Ovary (tissue), 9 donors: ENCODE measurements around the gene IKBIP. TPM values are rescaled to one million over a fixed set of nuclear protein-coding genes. Genes with fewer than 3 reads are reported as not detected.
"Not testable (repeated sequence)": the region's sequence is repeated elsewhere in the genome, so short reads cannot be mapped to it uniquely, and the experiment has no call there.

Experiments
- DNase-seq, 5 donors: peaks; one replicate each; pipeline ENCODE4 v3.0.0-alpha.2; 2019 to 2020
- H3K27ac ChIP-seq, 2 donors: fragments of 200-600 bp; one replicate each; pipeline versions ENCODE4 v1.5.1 to v1.8.0; 2019 to 2022
- H3K27me3 ChIP-seq: fragments of 200-600 bp; one replicate; pipeline ENCODE4 v1.8.0; 2022
- H3K36me3 ChIP-seq: fragments of 200-600 bp; sonication (generic); one replicate; pipeline ENCODE4 v1.5.1; 2019
- H3K4me1 ChIP-seq: one replicate; pipeline ENCODE4 v1.8.1; 2013; ENCODE audit warnings: mild to moderate bottlenecking, moderate library complexity; ENCODE audit not compliant: insufficient read depth
- H3K4me3 ChIP-seq: fragments of 200-600 bp; sonication (generic); one replicate; pipeline ENCODE4 v1.5.1; 2017
- H3K9me3 ChIP-seq, 2 donors: fragments of 200-600 bp in 1 of 2; sonication (generic) in 1 of 2; one replicate each; pipeline versions ENCODE4 v1.5.1 to v1.8.1; 2013 to 2019; ENCODE audit warnings: mild to moderate bottlenecking in 1 of 2, moderate library complexity in 1 of 2
- CTCF ChIP-seq, 3 donors: fragments of 450-650 bp in 2 of 3; fragments of 200-600 bp in 1 of 3; IDR thresholded peaks; one replicate each; pipeline versions ENCODE4 v1.5.1 to v1.8.0; 2016 to 2022; ENCODE audit warnings: antibody characterized with exemption in 3 of 3, mild to moderate bottlenecking in 1 of 3
- EP300 ChIP-seq: sonication (generic); formaldehyde crosslinking; IDR thresholded peaks from one replicate; pipeline ENCODE4 v1.6.1; 2017; ENCODE audit warnings: antibody characterized with exemption
- POLR2A ChIP-seq: fragments of 450-650 bp; IDR thresholded peaks from one replicate; pipeline ENCODE4 v1.6.1; 2017; ENCODE audit warnings: antibody characterized with exemption, mild to moderate bottlenecking, moderate library complexity
- WGBS, 3 donors: extraction: QIAGEN DNeasy Blood & Tissue Kit in 1 of 3; methylation state at CpG; one replicate each; pipeline versions ENCODE4 v1.1.5 to v1.1.7; 2013 to 2017; 5-methylcytosine and 5-hydroxymethylcytosine counted together
- intact Hi-C, 4 donors: fragments of 100-400 bp; cut with DNase I; formaldehyde crosslinking; loops; one replicate each; pipeline versions ENCODE4 v1.11.0 to v1.15.1; 2022 to 2023
- polyA plus RNA-seq, 2 donors: library from polyadenylated mRNA; stranded (reverse); fragments of 200-250 nt in 1 of 2; fragments of 350-450 nt in 1 of 2; fragmentation: Illumina TruSeq in 1 of 2; extraction: RNeasy Lipid Tissue Mini Kit (QIAGEN cat#74804) in 1 of 2; gene quantifications; one replicate each; pipeline ENCODE4 v1.2.3, GENCODE V29; 2013 to 2014
- total RNA-seq, 7 donors: library from RNA; depleted of rRNA in 2 of 7; stranded (reverse); fragments of >200 nt in 2 of 7; fragmentation: NEBNext Ultra II Directional in 3 of 7; extraction: Animal tissue kit (Norgen Biotek cat#: 25700) in 3 of 7; gene quantifications; one replicate each; pipeline versions ENCODE4 v1.1.0 to v1.2.4, GENCODE V29; 2016 to 2023
- donor health status: DM: no; HTN: no; CAD: no; lungs with moderate emphysema.
- donor health status: DM: no; HTN: no; CAD: no.
- donor health status: Bipolar disorder and iron deficiency.
- donor health status: DM: yes; HTN: yes; CAD: no.
- donor health status: DM: no; HTN: no; CAD: no.
- donor health status: DM: yes; HTN: yes; CAD: no.

The IKBIP gene
- total and polyA plus RNA-seq, 9 donors: 6.8 to 12.4 (median 9.8) TPM

- H3K9me3 ChIP-seq: no peaks in the 10 kb centered on the region
- WGBS, 3 donors: 60 to 68% (median 67%) methylated on average over 2 of the region's 2 CpGs
- intact Hi-C loops: no loop called here
- no peaks in the 10 kb centered on the region for H3K27me3 ChIP-seq
- no peaks in the 10 kb centered on the region for H3K36me3 ChIP-seq
- TF ChIP-seq CTCF (IDR thresholded peaks at IDR 0.05) (no peak), POLR2A (no peak), EP300 (no peak)
- no peak overlapping the region for H3K27ac ChIP-seq
- no peak overlapping the region for H3K4me3 ChIP-seq
- H3K4me1 ChIP-seq: no peaks in the 10 kb centered on the region
- DNase-seq: no peak
These were observed 38.1 kb downstream of the IKBIP start for GRCh38 chr12:98606359-98606988.

GRCh38 chr12:98601924-98602323, 42.7 kb downstream of the IKBIP start:
- DNase-seq: no peak
- Histone ChIP-seq H3K27ac (no peak overlapping the region), H3K36me3 (no peaks in the 10 kb centered on the region), H3K4me1 (no peaks in the 10 kb centered on the region), H3K27me3 (no peaks in the 10 kb centered on the region), H3K9me3 (no peaks in the 10 kb centered on the region), H3K4me3 (no peak overlapping the region)
- 92 to 93% (median 93%) methylated on average over 8 of the region's 8 CpGs for WGBS, 3 donors
- intact Hi-C loops: no loop called here
- TF ChIP-seq CTCF (IDR thresholded peaks at IDR 0.05) (no peak), EP300 (no peak), POLR2A (no peak)

- not testable (repeated sequence) for DNase-seq, H3K27ac ChIP-seq, H3K4me3 ChIP-seq, H3K27me3 ChIP-seq, H3K9me3 ChIP-seq, H3K4me1 ChIP-seq, H3K36me3 ChIP-seq
- intact Hi-C loops: loop anchor here in 2 of 4 donors (5.0 to 10.0 kb wide), 2 partner anchors 47 to 50 kb away; partner anchors contain the start of genes APAF1 (in 2 of the 2) and IKBIP (in 1 of the 2)
- 84 to 90% (median 86%) methylated on average over 5 of the region's 5 CpGs for WGBS, 3 donors
These were observed 47.3 kb downstream of the IKBIP start for GRCh38 chr12:98597313-98597712.

- no peak for TF ChIP-seq POLR2A
- TF ChIP-seq EP300: no peak
- no peak for TF ChIP-seq CTCF (IDR thresholded peaks at IDR 0.05)
- peaks cover 7% of the 10 kb centered on the region for H3K4me1 ChIP-seq
- intact Hi-C loops: loop anchor here in 2 of 4 donors (5.0 to 10.0 kb wide), 2 partner anchors 49 to 52 kb away; partner anchors contain the start of genes APAF1 (in 2 of the 2) and IKBIP (in 1 of the 2)
- H3K27ac ChIP-seq: no peak overlapping the region
- peak overlapping the region; percentile 91 for H3K4me3 ChIP-seq
- no peaks in the 10 kb centered on the region for H3K36me3 ChIP-seq
- WGBS, 3 donors: 40 to 48% (median 48%) methylated on average over 3 of the region's 3 CpGs
- no peaks in the 10 kb centered on the region for H3K27me3 ChIP-seq
- no peaks in the 10 kb centered on the region for H3K9me3 ChIP-seq
- DNase-seq: no peak
These were observed 49.2 kb downstream of the IKBIP start for GRCh38 chr12:98595243-98595988.
